H9 (cell line): ENCODE data around the gene TENM4. TPM values are rescaled to one million over a fixed set of nuclear protein-coding genes. Genes with fewer than 3 reads are reported as not detected.

Experiments
- DNase-seq: peaks from one replicate; pipeline ENCODE4 v3.0.0-alpha.2; 2017
- H2AFZ ChIP-seq: one replicate; pipeline ENCODE4 v1.6.1; 2013; ENCODE audit warnings: mild to moderate bottlenecking, low read length, control low read depth, moderate library complexity
- H2AK5ac ChIP-seq: 2 replicates; pipeline ENCODE4 v1.6.1; 2013; ENCODE audit warnings: low read length, control low read depth, mixed read lengths; ENCODE audit not compliant: insufficient read length
- H2BK120ac ChIP-seq: one replicate; pipeline ENCODE4 v1.6.1; 2013; ENCODE audit warnings: low read depth, mild to moderate bottlenecking, low read length, control low read depth, inconsistent platforms; ENCODE audit not compliant: poor library complexity, severe bottlenecking
- H2BK12ac ChIP-seq: 2 replicates; pipeline ENCODE4 v1.6.1; 2013; ENCODE audit warnings: low read length, control low read depth, mixed read lengths, low read depth; ENCODE audit not compliant: insufficient read length
- H2BK15ac ChIP-seq: 2 replicates; pipeline ENCODE4 v1.6.1; 2013; ENCODE audit warnings: low read depth, low read length, control low read depth
- H2BK20ac ChIP-seq: one replicate; pipeline ENCODE4 v1.6.1; 2013; ENCODE audit warnings: low read depth, mild to moderate bottlenecking, low read length, control low read depth, inconsistent platforms; ENCODE audit not compliant: poor library complexity, severe bottlenecking
- H2BK5ac ChIP-seq: 2 replicates; pipeline ENCODE4 v1.6.1; 2013; ENCODE audit warnings: low read length, control low read depth, mixed read lengths; ENCODE audit not compliant: insufficient read length
- H3K14ac ChIP-seq: 2 replicates; pipeline ENCODE4 v1.6.1; 2013; ENCODE audit warnings: low read length, control low read depth; ENCODE audit not compliant: insufficient read depth
- H3K18ac ChIP-seq: 2 replicates; pipeline ENCODE4 v1.6.1; 2013; ENCODE audit warnings: low read depth, mild to moderate bottlenecking, mixed read lengths, low read length, control low read depth; ENCODE audit not compliant: insufficient read length
- H3K23ac ChIP-seq: 2 replicates; pipeline ENCODE4 v1.6.1; 2013; ENCODE audit warnings: low read length, control low read depth, mixed read lengths, low read depth; ENCODE audit not compliant: insufficient read length
- H3K23me2 ChIP-seq: 2 replicates; pipeline ENCODE4 v1.6.1; 2013; ENCODE audit warnings: low read depth, mild to moderate bottlenecking, mixed read lengths, low read length, control low read depth; ENCODE audit not compliant: insufficient read length, poor library complexity, severe bottlenecking
- H3K27ac ChIP-seq: 2 replicates; pipeline ENCODE4 v1.5.1; 2013; ENCODE audit warnings: low read length, control low read depth, mixed read lengths, low read depth; ENCODE audit not compliant: insufficient read length
- H3K27me3 ChIP-seq: 2 replicates; pipeline ENCODE4 v1.6.1; 2013; ENCODE audit warnings: low read length, control low read depth, inconsistent platforms; ENCODE audit not compliant: insufficient read depth
- H3K4ac ChIP-seq: 2 replicates; pipeline ENCODE4 v1.6.1; 2013; ENCODE audit warnings: low read depth, mild to moderate bottlenecking, control low read depth, inconsistent platforms, low read length, moderate library complexity
- H3K4me1 ChIP-seq: 2 replicates; pipeline ENCODE4 v1.6.1; 2013; ENCODE audit warnings: low read length, control low read depth, inconsistent platforms; ENCODE audit not compliant: insufficient read depth
- H3K4me2 ChIP-seq: 2 replicates; pipeline ENCODE4 v1.6.1; 2013; ENCODE audit warnings: low read length, control low read depth, mixed read lengths; ENCODE audit not compliant: insufficient read length, insufficient read depth
- H3K56ac ChIP-seq: 2 replicates; pipeline ENCODE4 v1.6.1; 2013; ENCODE audit warnings: low read depth, mild to moderate bottlenecking, mixed read lengths, low read length, control low read depth; ENCODE audit not compliant: insufficient read length
- H3K79me1 ChIP-seq: 2 replicates; pipeline ENCODE4 v1.6.1; 2013; ENCODE audit warnings: low read depth, mild to moderate bottlenecking, moderate library complexity, low read length, control low read depth, inconsistent platforms; ENCODE audit not compliant: insufficient read depth, poor library complexity, severe bottlenecking
- H3K79me2 ChIP-seq: 2 replicates; pipeline ENCODE4 v1.6.1; 2013; ENCODE audit warnings: low read length, control low read depth, inconsistent platforms; ENCODE audit not compliant: insufficient read depth
- H3K9ac ChIP-seq: 2 replicates; pipeline ENCODE4 v1.6.1; 2013; ENCODE audit warnings: low read length, control low read depth, mixed read lengths; ENCODE audit not compliant: insufficient read length; ENCODE audit errors: extremely low read depth
- H3K9me3 ChIP-seq: one replicate; pipeline ENCODE4 v1.6.1; 2013; ENCODE audit warnings: low read depth, low read length, inconsistent platforms; ENCODE audit not compliant: control insufficient read depth
- H3T11ph ChIP-seq: one replicate; pipeline ENCODE4 v1.6.1; 2013; ENCODE audit warnings: mild to moderate bottlenecking, low read length, control low read depth, inconsistent platforms
- H4K20me1 ChIP-seq: one replicate; pipeline ENCODE4 v1.6.1; 2013; ENCODE audit not compliant: control insufficient read depth, insufficient read length, insufficient read depth
- H4K5ac ChIP-seq: 2 replicates; pipeline ENCODE4 v1.6.1; 2013; ENCODE audit warnings: low read depth, mild to moderate bottlenecking, mixed read lengths, low read length, control low read depth; ENCODE audit not compliant: insufficient read length
- H4K8ac ChIP-seq: replicated peaks from 2 replicates; pipeline ENCODE4 v1.6.1; 2013; ENCODE audit warnings: low read length, control low read depth, mixed read lengths, low read depth; ENCODE audit not compliant: insufficient read length
- H4K91ac ChIP-seq: 2 replicates; pipeline ENCODE4 v1.6.1; 2013; ENCODE audit warnings: low read depth, mild to moderate bottlenecking, moderate library complexity, mixed read lengths, low read length, control low read depth; ENCODE audit not compliant: insufficient read length
- H3K27ac Mint-ChIP-seq, 3 experiments: 2 replicates in 2 of 3; 3 replicates in 1 of 3; pipeline ENCODE4 v1.8.0; 2020 to 2021; ENCODE audit warnings: mixed read lengths in 3 of 3, mild to moderate bottlenecking in 1 of 3, moderate library complexity in 1 of 3
- H3K27me3 Mint-ChIP-seq: 2 replicates; pipeline ENCODE4 v1.8.0; 2021; ENCODE audit warnings: low read depth, mild to moderate bottlenecking, moderate library complexity, mixed read lengths
- H3K36me3 Mint-ChIP-seq, 3 experiments: 2 replicates in 2 of 3; 3 replicates in 1 of 3; pipeline ENCODE4 v1.8.0; 2020 to 2021; ENCODE audit warnings: low read depth in 3 of 3, mixed read lengths in 3 of 3; ENCODE audit not compliant: insufficient read depth in 1 of 3
- H3K4me1 Mint-ChIP-seq, 2 experiments: 2 replicates each; pipeline ENCODE4 v1.8.0; 2020; ENCODE audit warnings: mixed read lengths in 2 of 2
- H3K4me3 Mint-ChIP-seq, 2 experiments: 2 replicates in 1 of 2; 3 replicates in 1 of 2; pipeline ENCODE4 v1.8.0; 2020 to 2021; ENCODE audit warnings: mild to moderate bottlenecking in 2 of 2, mixed read lengths in 2 of 2, moderate library complexity in 1 of 2
- H3K9me3 Mint-ChIP-seq, 2 experiments: 2 replicates in 1 of 2; 3 replicates in 1 of 2; pipeline ENCODE4 v1.8.0; 2020; ENCODE audit warnings: mild to moderate bottlenecking in 2 of 2, mixed read lengths in 2 of 2, moderate library complexity in 1 of 2
- CTCF ChIP-seq: fragments of 200-600 bp; sonication (generic); conservative IDR thresholded peaks from 3 replicates; pipeline ENCODE4 v1.8.0; 2021; ENCODE audit warnings: antibody characterized with exemption, mild to moderate bottlenecking
- WGBS: extraction: QIAGEN DNeasy Blood & Tissue Kit; methylation state at CpG from one replicate; pipeline ENCODE4 v1.1.7; 2013; ENCODE audit warnings: missing lambda C conversion rate, low lambda C conversion rate, mixed read lengths; ENCODE audit not compliant: insufficient read length; ENCODE audit errors: extremely low coverage; 5-methylcytosine and 5-hydroxymethylcytosine counted together
- total RNA-seq: library from RNA; stranded (reverse); gene quantifications from 2 replicates; pipeline ENCODE4 v1.2.1, GENCODE V29; 2021

Gene TENM4
- total RNA-seq, 1 experiment from 2014 or later = 4.6 TPM

DNA sequence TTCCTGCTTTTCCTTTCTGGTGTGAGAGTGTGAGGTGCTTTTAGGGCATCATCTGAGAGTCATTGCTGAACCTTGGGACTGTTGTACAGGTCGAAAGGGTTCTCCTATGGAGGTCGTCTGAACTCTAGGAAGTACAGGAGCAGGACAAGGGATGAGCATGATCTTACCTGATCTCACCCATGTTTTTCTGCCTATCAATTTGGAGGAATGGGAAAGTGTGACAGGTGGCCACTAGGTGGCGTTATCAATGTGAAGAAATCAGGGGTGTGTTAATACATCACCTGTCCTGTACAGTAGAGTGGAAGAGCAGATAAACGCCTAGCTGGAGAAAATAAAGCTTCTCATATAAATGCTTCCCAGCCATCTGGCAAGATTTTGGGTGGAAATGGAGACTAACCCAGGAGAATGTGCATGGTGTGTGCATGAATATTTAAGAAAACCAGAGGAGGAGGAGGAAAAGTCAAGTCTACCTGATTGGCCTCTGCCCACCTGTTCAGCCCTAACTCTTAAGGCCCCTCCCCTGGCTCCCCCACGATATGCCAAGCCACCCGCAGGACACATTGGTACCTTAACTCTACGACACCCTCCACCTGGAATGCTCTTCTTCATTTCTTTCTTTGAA is 794.2 kb downstream of the TENM4 start:
- Histone ChIP-seq H3K4me1 (no peaks in the 10 kb centered on the region), H4K91ac (no peak overlapping the region), H2BK12ac (no peak overlapping the region), H3K23ac (no peak overlapping the region), H4K20me1 (no peaks in the 10 kb centered on the region), H3K9ac (no peak overlapping the region), H2BK120ac (no peak overlapping the region), H2BK20ac (no peak overlapping the region), H4K5ac (no peak overlapping the region), H3K79me2 (no peaks in the 10 kb centered on the region), H3T11ph (no peak overlapping the region), H3K23me2 (no peaks in the 10 kb centered on the region), H4K8ac (no peak overlapping the region), H2AK5ac (no peak overlapping the region), H3K18ac (no peak overlapping the region), H3K27ac (no peak overlapping the region), H3K4me2 (no peak overlapping the region), H3K14ac (no peak overlapping the region), H3K9me3 (no peaks in the 10 kb centered on the region), H3K56ac (no peak overlapping the region), H3K79me1 (no peaks in the 10 kb centered on the region), H3K27me3 (no peaks in the 10 kb centered on the region), H2BK5ac (no peak overlapping the region), H2AFZ (no peak overlapping the region), H2BK15ac (no peak overlapping the region), H3K4ac (no peak overlapping the region)
- peak; percentile 56 for DNase-seq
- H3K27me3 Mint-ChIP-seq = peaks cover 3% of the 10 kb centered on the region; the same call in 1 of the 2 replicates
- H3K4me3 Mint-ChIP-seq = no peak overlapping the region
- no peaks in the 10 kb centered on the region for H3K9me3 Mint-ChIP-seq
- H3K27ac Mint-ChIP-seq = no peak overlapping the region
- no peaks in the 10 kb centered on the region for H3K36me3 Mint-ChIP-seq
- no CpG with 5 or more reads among the region's 7 CpGs for WGBS
- H3K4me1 Mint-ChIP-seq = peaks cover 9 to 10% of the 10 kb centered on the region in 2 experiments
- peak; percentile 84 for TF ChIP-seq CTCF
